Measurements from ENCODE around the gene ADCY1. TPM values are rescaled to one million over a fixed set of nuclear protein-coding genes. Genes with fewer than 3 reads are reported as not detected.

The ADCY1 gene
- polyA plus RNA-seq, 1 donor (not counting 4 experiments of a cell fraction or from before 2014, with no cell fraction given) = 0.54 TPM

GRCh38 chr7:45698303-45699014, 124.3 kb downstream of the ADCY1 start:
- TF ChIP-seq CTCF (optimal IDR thresholded peaks at IDR 0.05 in 1 of 3, IDR thresholded peaks at IDR 0.05 in 1 of 3, conservative IDR thresholded peaks at IDR 0.05 in 1 of 3; ENCODE audit: extremely low read depth in 1 of 3, insufficient read depth in 2 of 3, low read length in 3 of 3) = no peak
- TF ChIP-seq EZH2 (IDR thresholded peaks at IDR 0.05; ENCODE audit: low read length) = no peak
- no peaks in the 10 kb centered on the region for H3K9me1 ChIP-seq (ENCODE audit: control insufficient read depth, extremely low read depth, insufficient read depth, low read length)
- no peak for DNase-seq (ENCODE audit: low read depth, low spot score)
- no peaks in the 10 kb centered on the region for H3K79me2 ChIP-seq (ENCODE audit: control insufficient read depth, insufficient read depth, low read length)
- no peaks in the 10 kb centered on the region for H3K9me3 ChIP-seq (ENCODE audit: control insufficient read depth, low read depth, low read length)
- no peak for FAIRE-seq
- no peaks in the 10 kb centered on the region for H3K36me3 ChIP-seq (ENCODE audit: control insufficient read depth in 2 of 2, extremely low read depth in 1 of 2, insufficient read depth in 2 of 2, low read length in 2 of 2)
- H3K27ac ChIP-seq (ENCODE audit: control insufficient read depth, insufficient read depth, low read length) = no peak overlapping the region
- H2AFZ ChIP-seq (ENCODE audit: control insufficient read depth, low read length) = no peak overlapping the region
- dilution Hi-C loops (cut with MboI; ENCODE audit: extremely low pct_ligation_motif_present, low sequenced_read_pairs) = no loop called here
- H3K4me3 ChIP-seq (ENCODE audit: control insufficient read depth in 2 of 3, extremely low read depth in 1 of 3, insufficient read depth in 2 of 3, low read depth in 1 of 3, low read length in 3 of 3) = no peak overlapping the region
- H3K27me3 ChIP-seq (ENCODE audit: control insufficient read depth, extremely low read depth, insufficient read depth, low read length) = peaks cover 10% of the 10 kb centered on the region
- H3K4me2 ChIP-seq (ENCODE audit: control insufficient read depth, extremely low read depth, insufficient read depth, low read depth, low read length) = no peak overlapping the region
- H3K9ac ChIP-seq (ENCODE audit: control insufficient read depth, extremely low read depth, insufficient read depth, low read length) = no peak overlapping the region
- H3K4me1 ChIP-seq (ENCODE audit: control insufficient read depth, extremely low read depth, insufficient read depth, low read length) = no peaks in the 10 kb centered on the region
- H4K20me1 ChIP-seq (ENCODE audit: control insufficient read depth, extremely low read depth, insufficient read depth, low read length) = no peaks in the 10 kb centered on the region

- no peaks in the 10 kb centered on the region for H3K4me1 ChIP-seq (ENCODE audit: control insufficient read depth, extremely low read depth, insufficient read depth, low read length)
- TF ChIP-seq CTCF (optimal IDR thresholded peaks at IDR 0.05 in 1 of 3, IDR thresholded peaks at IDR 0.05 in 1 of 3, conservative IDR thresholded peaks at IDR 0.05 in 1 of 3; ENCODE audit: extremely low read depth in 1 of 3, insufficient read depth in 2 of 3, low read length in 3 of 3) (no peak), EZH2 (IDR thresholded peaks at IDR 0.05; ENCODE audit: low read length) (no peak)
- no peaks in the 10 kb centered on the region for H3K9me3 ChIP-seq (ENCODE audit: control insufficient read depth, low read depth, low read length)
- no peak overlapping the region for H3K9ac ChIP-seq (ENCODE audit: control insufficient read depth, extremely low read depth, insufficient read depth, low read length)
- no peak overlapping the region for H2AFZ ChIP-seq (ENCODE audit: control insufficient read depth, low read length)
- dilution Hi-C loops (cut with MboI; ENCODE audit: extremely low pct_ligation_motif_present, low sequenced_read_pairs) = no loop called here
- no peak overlapping the region for H3K4me2 ChIP-seq (ENCODE audit: control insufficient read depth, extremely low read depth, insufficient read depth, low read depth, low read length)
- H3K9me1 ChIP-seq (ENCODE audit: control insufficient read depth, extremely low read depth, insufficient read depth, low read length) = no peaks in the 10 kb centered on the region
- DNase-seq (ENCODE audit: low read depth, low spot score) (no peak), FAIRE-seq (no peak)
- no peak overlapping the region for H3K4me3 ChIP-seq (ENCODE audit: control insufficient read depth in 2 of 3, extremely low read depth in 1 of 3, insufficient read depth in 2 of 3, low read depth in 1 of 3, low read length in 3 of 3)
- H3K36me3 ChIP-seq (ENCODE audit: control insufficient read depth in 2 of 2, extremely low read depth in 1 of 2, insufficient read depth in 2 of 2, low read length in 2 of 2) = no peaks in the 10 kb centered on the region
- H3K79me2 ChIP-seq (ENCODE audit: control insufficient read depth, insufficient read depth, low read length) = no peaks in the 10 kb centered on the region
- no peaks in the 10 kb centered on the region for H4K20me1 ChIP-seq (ENCODE audit: control insufficient read depth, extremely low read depth, insufficient read depth, low read length)
- H3K27me3 ChIP-seq (ENCODE audit: control insufficient read depth, extremely low read depth, insufficient read depth, low read length) = peaks cover 11% of the 10 kb centered on the region
- H3K27ac ChIP-seq (ENCODE audit: control insufficient read depth, insufficient read depth, low read length) = no peak overlapping the region
Measured at GRCh38 chr7:45699015-45699309, 124.8 kb downstream of the ADCY1 start.
